GM18951 (cell line): ENCODE results near the gene MCAT.

Source experiments
- POLR2A ChIP-seq: IDR thresholded peaks from 4 replicates; pipeline ENCODE4 v1.6.1; 2011; ENCODE audit warnings: mild to moderate bottlenecking; ENCODE audit not compliant: insufficient read length, insufficient read depth; ENCODE audit errors: extremely low read depth
- in situ Hi-C: fragments of 300-500 bp; cut with MboI; formaldehyde crosslinking; loops from one replicate; pipeline ENCODE4 v1.12.0; 2022; ENCODE audit warnings: low sequenced_read_pairs, mixed read lengths, inconsistent platforms; ENCODE audit not compliant: unreplicated experiment

MCAT gene, protein sequence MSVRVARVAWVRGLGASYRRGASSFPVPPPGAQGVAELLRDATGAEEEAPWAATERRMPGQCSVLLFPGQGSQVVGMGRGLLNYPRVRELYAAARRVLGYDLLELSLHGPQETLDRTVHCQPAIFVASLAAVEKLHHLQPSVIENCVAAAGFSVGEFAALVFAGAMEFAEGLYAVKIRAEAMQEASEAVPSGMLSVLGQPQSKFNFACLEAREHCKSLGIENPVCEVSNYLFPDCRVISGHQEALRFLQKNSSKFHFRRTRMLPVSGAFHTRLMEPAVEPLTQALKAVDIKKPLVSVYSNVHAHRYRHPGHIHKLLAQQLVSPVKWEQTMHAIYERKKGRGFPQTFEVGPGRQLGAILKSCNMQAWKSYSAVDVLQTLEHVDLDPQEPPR

DNA sequence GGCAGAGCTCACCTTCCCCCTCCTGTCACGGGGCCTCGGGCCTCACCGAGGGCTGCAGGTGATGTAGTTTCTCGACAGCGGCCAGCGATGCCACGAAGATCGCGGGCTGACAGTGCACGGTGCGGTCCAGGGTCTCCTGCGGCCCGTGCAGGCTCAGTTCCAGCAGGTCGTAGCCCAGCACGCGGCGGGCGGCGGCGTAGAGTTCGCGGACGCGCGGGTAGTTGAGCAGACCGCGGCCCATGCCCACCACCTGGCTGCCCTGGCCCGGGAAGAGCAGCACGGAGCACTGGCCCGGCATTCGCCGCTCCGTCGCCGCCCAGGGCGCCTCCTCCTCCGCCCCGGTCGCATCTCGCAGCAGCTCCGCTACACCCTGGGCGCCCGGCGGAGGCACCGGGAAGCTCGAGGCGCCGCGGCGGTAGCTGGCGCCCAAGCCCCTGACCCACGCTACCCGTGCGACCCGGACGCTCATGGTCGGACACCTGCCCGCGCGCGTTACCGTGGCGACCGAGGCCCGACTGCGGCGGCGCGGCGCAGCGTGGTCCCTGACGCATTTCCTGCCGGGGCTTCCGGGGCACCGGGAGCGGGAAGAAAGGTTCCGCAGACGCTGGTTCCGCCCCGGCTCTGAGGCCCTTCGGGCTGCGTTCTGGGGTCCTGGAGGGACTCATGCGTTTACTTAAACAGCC lies at the start of gene MCAT:
MCAT (minus strand) TSS at position 519 of the 683 bp plus-strand sequence; CDS start at position 469, 50 bp downstream.
- in situ Hi-C loops = no loop called here
- peak; percentile 66 for TF ChIP-seq POLR2A

DNA sequence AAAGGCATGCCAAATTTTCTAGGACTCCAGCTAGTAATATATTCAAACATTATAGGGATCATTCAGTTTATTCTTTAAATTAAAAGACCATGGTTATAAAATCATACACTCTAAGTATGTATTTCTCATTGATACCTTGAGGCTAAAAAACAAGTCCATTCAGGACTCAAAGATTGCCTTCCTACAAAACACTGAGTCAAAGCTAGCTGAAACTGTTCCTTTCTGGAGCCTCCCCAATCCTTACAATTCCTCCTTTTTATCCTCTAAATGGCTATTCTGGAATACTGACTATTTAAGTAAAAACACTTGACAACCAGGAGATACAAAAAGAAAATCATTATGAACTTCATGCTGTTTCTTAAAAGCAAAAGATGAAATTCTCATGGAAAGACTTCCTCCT lies 48.6 kb upstream of the MCAT start:
- in situ Hi-C loops = no loop called here

DNA sequence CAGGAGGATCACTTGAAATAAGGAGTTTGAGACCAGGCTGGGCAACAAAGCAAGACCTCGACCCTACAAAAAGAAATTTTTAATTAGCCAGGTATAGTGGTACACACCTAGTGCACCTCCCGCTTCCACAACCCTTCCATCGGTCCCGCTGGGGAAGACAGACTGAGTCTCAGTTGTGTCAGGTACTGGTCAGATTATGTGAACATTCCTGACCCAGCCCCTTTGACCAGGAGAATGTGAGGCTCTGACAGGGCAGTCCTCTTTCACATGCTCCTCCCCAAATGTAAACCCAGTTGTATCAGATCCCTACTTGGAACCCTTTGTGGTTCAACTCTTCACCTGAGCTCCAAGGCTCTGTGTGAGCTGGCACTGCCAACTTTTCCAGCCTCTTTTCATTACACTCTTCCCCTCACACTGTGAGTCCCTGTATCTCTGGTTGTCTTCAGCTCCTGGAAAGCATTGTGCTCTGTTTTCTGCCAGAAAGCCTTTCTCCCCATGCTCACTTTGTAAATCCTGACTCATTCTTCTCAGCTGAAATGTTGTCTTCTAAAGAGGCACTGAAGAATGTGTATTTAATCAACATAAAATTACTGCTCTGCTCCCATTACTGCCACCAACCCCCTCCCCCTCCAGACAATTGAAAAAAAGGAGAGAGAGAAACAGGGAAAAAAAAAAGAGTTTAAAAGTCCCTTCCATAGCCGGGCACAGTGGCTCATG lies 45.8 kb upstream of the MCAT start:
- in situ Hi-C loops = no loop called here
- TF ChIP-seq POLR2A = no peak

More for the DNA sequence above, 48.6 kb upstream of the MCAT start:
- TF ChIP-seq POLR2A = no peak

DNA sequence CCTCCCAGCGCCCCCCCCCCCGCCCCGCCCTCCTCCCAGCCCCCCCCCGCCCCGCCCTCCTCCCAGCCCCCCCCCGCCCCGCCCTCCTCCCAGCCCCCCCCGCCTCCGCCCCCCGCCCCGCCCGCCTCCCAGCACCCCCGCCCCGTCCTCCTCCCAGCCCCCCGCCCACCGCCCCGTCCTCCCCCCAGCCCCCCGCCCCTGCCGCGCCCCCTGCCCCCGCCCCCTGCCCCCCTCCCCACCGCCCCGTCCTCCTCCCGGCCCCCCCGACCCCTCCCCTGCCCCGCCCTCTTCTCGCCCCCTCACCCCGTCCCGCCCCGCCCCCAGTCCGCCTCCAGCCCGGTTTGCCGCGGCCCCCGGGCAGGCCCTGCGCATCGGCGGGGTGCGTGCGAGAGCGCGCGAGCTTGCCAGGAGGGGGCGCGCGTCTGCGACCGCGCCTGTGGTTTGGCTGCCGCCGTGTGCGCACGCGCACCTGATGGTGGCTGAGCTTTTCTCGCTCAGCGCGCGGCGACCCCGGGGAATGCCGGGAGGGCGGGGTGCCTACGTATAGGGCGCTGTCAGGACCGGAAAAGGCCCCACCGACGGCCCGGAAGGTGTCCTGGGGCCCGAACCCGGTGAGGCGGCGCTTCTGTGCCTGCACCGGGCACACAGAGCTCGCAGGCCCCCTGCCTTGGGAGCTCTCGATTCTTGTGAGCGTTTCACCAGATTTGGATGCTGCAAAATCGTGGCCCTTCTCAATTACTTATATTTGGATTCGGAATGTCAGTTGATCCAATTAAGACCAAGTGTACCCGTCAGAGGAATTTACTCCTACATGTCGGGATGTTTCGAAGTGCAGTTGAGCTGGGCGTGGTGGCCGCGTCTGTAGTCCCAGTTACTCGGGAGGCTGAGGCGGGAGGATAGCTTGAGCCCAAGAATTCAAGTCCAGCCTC lies 44.2 kb upstream of the MCAT start:
- TF ChIP-seq POLR2A = peak; percentile 97
- in situ Hi-C loops = no loop called here

DNA sequence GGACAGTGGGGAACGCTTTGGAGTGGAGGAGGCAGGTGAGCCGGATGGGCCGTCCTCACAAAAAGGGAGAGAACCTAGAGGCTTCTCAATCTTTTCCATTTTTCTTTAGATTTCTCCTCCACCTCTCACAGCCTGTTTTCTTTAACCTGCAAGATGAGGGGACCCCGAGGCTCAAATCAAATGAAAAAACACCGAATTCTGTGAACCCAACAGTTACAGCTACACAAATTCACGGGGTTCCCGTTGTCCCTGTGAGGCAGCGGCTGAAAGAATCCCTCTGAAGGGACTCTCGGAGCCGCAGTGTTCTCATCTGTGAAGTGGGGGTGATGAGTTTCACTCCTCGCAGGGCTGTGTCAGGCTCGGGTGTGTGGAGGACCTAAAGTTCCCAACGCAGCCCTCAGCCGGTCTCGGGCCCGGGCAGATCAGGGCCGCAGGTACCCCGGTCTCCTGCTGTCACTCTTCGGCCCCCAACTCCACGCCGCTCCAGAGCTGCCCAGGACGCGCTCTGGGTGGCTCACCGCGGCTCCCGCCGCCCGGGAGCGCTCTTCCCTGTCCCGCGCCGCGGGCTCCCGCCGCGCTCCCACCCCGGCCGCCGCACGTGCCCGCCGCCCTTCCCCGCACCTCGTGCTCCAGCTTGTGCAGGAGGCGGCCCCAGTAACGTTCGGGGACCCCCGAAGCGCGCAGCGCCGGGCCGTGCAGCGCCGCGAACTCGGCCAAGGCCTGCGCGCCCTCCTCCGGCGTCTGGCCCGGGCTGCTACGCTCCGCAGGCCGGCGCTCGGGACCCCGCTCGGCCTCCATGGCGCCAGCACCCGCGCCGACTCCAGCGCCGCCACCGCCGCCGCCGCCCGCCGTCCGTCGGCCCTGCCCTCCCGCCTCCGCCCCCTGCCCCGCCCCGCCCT lies 43.3 kb upstream of the MCAT start, which contains the start of gene TTLL12:
TTLL12 (minus strand) TSS at position 863 of the 899 bp plus-strand sequence; CDS start at position 798, 65 bp downstream.
- in situ Hi-C loops = no loop called here

DNA sequence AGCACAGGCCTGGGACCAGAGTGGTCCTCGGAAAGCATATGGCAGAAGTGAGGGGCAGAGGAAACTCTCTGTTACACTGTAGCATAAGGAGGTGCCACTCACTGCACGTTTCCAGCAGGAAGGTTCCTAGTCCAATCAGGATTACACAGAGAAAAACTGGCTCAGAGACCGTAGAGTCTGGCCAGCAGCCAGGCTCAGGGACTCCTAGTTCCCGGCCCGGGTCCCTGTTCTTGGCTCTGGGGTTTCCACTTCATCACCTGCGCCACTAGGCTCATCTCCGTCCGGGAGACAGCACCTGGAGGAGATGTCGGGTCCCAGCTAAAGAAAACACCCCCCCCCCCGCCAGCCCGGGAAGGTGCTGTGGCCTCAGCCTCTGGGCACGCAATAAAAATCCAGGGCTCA lies 42.7 kb upstream of the MCAT start:
- in situ Hi-C loops = no loop called here
- TF ChIP-seq POLR2A = no peak

More for the DNA sequence above, 43.3 kb upstream of the MCAT start, which contains the start of gene TTLL12:
- TF ChIP-seq POLR2A = peak; percentile 87

DNA sequence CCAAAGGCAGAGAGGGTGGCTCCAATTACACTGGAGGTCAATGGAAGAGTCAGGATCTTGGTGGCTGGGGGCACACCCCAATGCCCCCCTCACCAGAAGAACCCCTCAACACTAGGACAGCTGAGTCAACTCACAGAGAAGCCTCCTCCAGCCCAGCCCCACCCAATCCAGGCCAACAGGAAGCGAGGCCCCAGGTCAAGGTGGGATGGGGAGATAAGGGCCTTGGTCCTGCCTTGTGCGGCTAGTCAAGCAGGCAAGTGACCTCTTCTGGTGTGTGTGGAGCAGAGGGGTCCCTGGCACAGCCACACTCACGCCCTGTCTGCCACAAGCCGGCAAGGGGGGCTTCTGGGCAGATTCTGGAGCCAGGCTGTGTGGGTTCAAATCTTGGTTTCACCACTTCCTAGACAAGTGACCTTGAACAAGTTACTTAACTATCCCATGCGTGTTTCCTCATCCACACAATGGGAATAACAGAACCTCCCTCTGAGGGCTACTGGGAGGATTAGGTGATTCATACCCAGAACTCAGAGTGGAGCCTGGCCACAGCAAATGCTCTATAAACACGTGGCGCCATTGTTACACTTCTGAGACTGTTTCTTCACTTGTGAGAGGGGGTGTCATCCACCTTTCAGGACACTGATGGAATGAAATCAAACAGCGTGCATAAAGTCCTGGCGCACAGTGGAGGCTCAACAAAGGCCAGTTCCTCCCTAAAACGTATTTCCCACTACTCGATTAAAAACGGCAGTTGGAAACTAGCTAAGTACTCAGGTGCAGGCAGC lies 40.5 kb upstream of the MCAT start:
- in situ Hi-C loops = no loop called here
- TF ChIP-seq POLR2A = no peak

DNA sequence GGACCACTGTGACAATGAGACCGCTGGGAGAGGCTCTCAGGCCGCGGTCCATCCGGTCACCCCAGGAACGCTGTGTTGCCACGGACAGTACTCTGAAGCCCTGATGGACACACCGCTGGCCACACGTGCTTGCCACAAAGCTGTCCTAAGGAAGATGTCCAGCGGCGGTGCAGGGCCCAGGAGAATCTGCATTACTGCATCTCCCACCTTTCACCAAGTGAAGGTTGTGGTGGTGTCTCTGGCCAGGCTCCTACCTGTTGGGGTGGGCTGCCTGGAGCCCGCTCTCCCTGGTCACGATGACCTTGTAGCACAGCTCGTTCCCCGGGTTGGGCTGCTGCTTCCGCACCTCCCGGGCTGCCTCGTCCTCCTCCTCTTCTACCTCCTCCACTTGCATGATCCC lies 39.5 kb upstream of the MCAT start:
- in situ Hi-C loops = no loop called here

DNA sequence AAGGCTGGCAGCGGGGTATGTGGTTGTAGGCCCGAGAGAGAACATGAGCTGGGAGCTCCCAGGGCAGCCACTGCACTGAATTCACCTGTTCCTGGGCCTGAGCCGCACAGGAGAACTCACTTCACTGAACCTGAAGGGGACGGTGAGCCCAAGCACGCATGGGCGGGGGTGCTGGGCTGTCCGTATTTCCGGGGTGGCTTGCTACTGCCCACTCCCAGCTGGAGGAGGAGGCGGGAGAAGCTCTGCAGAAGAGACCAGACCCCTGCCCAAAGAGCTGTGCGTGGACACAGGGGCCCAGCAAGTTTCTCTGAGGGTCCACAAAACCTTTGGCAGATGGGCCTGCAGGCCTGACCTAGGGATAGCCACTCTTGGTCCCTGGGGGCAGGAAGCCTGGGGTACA lies 38.9 kb upstream of the MCAT start:
- in situ Hi-C loops = no loop called here

More for the DNA sequence above, 39.5 kb upstream of the MCAT start:
- TF ChIP-seq POLR2A = no peak

DNA sequence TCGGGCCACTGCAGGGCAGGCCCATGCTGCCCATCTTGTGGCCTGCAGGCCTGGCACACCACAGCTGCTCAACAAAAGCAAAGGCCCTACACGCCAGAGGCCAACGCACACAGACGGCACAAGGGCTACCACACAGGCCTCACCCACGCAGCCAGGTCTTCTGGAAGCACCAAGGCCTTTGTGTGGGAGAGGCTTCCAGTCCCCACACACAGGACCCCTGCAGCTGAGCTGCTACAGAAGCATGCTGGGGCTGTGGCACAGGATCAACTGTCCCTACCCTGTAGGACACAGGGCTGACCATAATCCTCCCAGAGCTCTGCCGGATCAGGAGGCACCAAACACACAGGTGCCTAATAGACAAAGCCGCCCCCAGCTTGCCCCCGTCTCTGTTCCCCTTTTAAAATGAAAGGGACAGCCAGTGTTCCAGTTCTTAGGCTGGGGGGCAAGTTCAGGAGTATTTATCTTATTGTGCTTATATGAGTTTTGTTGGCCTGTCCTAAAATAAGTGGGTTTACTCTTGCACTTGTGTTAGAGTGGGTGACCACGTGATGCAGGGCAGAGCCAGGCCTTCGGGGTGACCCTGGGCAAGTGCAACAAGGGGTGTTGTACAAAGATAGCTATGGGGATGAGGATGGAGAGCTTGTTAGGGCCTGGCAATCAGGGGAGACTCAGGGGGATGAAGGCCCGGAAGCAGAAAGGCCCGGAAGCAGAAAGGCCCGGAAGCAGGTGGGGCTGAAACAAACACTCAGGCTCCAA lies 38.3 kb upstream of the MCAT start:
- TF ChIP-seq POLR2A = no peak
- in situ Hi-C loops = no loop called here

More for the DNA sequence above, 38.9 kb upstream of the MCAT start:
- TF ChIP-seq POLR2A = no peak

DNA sequence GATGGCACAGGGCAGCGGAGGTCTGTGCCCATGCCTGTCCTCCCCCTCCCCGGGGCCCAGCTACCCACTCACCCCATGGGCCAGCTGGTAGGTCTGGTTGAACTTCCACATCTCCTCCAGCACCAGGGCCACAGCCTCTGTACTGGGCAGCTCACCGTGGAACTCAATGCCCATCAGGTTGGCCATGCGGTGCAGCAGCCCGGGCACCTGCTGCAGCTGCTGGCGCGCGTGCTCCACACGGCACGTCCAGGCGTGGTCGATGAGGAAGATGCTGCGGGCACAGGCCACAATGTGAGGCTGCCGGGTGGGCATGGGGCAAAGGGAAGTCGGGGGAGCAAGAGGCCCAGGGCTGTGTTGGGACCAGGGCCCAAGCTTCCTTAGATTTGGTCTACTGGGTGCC lies 37.5 kb upstream of the MCAT start:
- TF ChIP-seq POLR2A = no peak
- in situ Hi-C loops = no loop called here
